HL-60 (cell line): ENCODE measurements around the gene NHLH2.

Experiments used
- POLR2AphosphoS5 ChIP-seq: IDR thresholded peaks from 2 replicates; pipeline ENCODE4 v1.6.1; 2012; ENCODE audit warnings: low read depth
- TF ChIP-seq, protein P1 (sequence below): IDR thresholded peaks from one replicate; pipeline ENCODE4 v1.5.1; 2011; ENCODE audit warnings: low read length, control low read depth, inconsistent platforms; ENCODE audit not compliant: insufficient read depth

DNA sequence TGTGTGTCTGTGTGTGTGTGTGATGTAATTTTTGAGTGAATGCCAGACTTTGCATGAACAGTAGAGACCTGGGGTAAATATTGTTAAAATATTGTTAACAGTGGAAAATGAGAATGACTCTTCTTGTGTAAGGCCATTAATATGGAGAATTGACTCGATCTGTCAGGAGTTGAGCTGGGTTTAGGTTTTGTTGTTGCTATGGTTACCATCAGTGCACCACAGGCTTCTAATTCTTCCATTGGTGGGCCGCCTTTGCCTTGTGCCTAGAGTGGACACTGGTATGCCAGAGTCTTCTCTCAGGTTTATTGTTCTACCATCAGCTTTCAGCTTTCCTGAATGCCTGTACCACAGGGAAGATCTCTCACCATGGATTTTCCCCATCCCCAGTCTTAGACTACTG, 10.0 kb upstream of the NHLH2 start:
- TF ChIP-seq, protein P1, sequence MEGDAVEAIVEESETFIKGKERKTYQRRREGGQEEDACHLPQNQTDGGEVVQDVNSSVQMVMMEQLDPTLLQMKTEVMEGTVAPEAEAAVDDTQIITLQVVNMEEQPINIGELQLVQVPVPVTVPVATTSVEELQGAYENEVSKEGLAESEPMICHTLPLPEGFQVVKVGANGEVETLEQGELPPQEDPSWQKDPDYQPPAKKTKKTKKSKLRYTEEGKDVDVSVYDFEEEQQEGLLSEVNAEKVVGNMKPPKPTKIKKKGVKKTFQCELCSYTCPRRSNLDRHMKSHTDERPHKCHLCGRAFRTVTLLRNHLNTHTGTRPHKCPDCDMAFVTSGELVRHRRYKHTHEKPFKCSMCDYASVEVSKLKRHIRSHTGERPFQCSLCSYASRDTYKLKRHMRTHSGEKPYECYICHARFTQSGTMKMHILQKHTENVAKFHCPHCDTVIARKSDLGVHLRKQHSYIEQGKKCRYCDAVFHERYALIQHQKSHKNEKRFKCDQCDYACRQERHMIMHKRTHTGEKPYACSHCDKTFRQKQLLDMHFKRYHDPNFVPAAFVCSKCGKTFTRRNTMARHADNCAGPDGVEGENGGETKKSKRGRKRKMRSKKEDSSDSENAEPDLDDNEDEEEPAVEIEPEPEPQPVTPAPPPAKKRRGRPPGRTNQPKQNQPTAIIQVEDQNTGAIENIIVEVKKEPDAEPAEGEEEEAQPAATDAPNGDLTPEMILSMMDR = no peak
- TF ChIP-seq POLR2AphosphoS5 = no peak
